A549 treated with dexamethasone at 1 μM for 4 hours (cell line): ENCODE data around the gene NDFIP2. TPM values are rescaled to one million over a fixed set of nuclear protein-coding genes. Genes with fewer than 3 reads are reported as not detected.

Source experiments
- total RNA-seq: library from RNA; stranded (reverse); fragments of 200-300 nt; extraction: Qiagen RNA extraction; gene quantifications from 5 replicates; pipeline ENCODE4 v1.2.3, GENCODE V29; 2022

The NDFIP2 gene
- total RNA-seq, result 16.2 to 24.0 TPM (median 19.2 TPM) in 5 replicates

GRCh38 chr13:79480954-79481684 is at the start of gene NDFIP2:
TSS of gene NDFIP2 (plus strand) at chr13:79481155. CDS start at chr13:79481204, 49 bp downstream.

Other genes starting within 250 kb of the NDFIP2 start
- 18.8 to 26.6 TPM (median 22.9 TPM) in 5 replicates for gene RBM26, start 74.9 kb upstream of the NDFIP2 start, total RNA-seq